ENCODE measurements around the gene METTL16.

METTL16 gene

DNA sequence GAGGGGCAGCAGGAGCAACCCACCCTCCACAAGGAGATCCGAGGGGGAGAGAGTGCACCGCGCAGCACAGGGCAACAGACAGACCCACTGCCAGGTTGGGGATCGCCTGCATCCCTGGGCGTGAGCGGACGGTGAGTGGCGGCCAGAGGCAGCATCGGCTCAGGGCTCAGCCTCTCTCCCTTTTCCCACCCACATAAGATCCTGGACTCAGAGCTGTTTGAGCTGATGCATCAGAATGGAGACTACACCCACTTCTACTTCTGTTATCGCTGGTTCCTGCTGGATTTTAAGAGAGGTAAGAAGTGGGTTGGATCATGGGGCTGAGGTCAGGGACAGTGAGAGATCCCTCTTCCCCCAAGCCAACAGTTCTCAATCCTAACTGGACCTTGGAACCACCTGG, 134.0 kb downstream of the METTL16 start:
- DNase-seq = no peak

DNA sequence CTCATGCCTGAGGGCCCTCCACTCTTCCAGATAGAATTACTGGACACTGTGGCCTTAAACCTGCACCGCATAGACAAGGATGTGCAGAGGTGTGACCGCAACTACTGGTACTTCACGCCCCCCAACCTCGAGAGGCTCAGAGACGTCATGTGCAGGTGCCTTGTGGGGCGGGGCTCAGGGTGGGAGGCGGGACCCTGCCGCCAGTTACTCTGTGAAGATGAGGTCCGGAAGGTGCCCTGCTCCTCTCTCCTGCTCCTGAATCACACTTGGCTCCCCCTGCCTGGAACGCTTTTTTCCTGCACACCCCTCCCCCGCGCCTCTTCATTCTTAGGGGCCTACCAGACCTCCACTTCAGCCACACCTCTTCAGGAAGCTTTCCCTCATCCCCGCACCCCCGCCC, 135.6 kb downstream of the METTL16 start:
- no peak for DNase-seq

DNA sequence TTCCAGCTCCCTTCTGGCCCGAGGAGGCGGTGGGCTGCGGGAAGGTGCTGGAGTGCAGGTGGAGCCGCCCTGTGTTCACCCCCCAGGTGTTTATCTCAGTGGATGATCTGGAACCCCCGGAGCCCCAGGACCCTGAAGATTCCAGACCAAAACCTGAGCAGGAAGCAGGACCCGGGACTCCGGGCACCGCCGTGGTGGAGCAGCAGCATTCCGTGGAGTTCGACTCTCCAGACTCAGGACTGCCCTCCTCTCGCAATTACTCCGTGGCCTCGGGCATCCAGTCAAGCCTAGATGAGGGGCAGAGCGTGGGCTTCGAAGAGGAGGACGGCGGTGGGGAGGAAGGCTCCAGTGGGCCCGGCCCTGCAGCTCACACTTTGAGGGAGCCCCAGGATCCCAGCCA, 136.3 kb downstream of the METTL16 start:
- DNase-seq = no peak

DNA sequence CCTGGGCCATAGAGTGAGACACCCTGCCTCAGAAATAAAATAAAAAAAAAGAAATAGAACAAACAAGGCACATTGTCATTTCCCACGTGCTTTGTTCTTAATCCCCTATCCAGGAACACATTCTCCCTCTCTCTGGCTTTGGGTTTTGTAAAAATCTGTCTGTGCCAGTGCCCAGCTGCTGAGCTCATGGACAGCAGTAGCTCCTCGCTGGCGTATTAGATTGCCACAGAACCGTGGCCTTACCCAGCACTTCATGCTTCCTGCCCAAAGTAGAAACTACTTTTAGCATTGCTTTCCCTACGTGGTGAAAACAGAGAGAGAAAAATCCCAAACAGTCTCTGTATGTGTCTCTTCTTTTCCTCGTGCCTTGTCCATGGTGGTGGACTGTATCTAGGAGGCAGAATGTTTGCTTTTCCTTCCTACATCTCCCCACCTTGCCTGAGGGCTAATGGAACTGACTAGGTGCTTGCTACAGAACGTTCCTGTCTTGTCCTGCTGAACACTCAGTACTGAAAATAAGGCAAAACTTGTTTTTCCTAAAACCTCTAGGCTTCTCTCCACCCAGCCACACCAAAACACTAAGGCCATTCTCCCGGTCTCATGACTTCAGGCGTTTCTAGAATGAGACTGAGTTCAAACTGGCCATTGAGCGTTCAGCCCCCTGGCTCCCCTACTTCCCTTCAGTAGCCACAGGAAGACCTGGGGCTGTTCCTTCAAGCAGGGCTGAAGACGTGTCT, 137.0 kb downstream of the METTL16 start:
- DNase-seq = no peak

DNA sequence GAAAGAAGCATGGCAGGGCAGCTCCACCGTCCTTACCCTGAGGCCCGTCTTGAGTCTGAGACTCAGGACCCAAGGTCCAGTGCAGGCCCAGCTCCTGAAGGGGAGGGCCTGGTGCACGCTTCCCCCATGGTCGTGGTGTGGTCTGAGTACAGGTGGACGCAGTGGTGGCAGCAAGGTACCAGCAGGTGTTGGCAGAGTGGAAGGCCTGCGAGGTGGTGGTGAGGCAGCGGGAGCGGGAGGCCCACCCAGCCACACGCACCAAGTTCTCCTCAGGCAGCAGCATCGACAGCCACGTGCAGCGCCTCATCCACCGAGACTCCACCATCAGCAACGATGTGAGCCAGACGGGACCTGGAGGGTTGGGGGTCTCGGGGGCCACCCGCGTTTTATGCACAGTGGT, 138.5 kb downstream of the METTL16 start:
- DNase-seq = no peak

DNA sequence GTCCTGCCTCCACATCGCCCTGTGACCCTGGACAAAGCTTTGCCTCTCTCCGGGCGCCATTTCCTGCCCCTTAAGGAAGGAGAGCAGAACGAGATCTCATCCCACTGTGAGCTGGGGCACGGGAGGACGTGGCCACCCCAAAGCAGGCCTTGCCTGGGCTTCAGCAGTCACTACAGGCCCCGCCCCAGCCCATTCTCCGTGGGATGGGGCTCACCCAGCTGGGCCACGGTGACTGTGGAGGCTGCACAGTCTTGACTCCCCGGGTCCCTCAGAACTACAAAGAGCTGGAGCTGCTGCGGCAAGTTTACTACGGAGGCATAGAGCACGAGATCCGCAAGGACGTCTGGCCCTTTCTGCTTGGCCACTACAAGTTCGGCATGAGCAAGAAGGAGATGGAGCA, 139.0 kb downstream of the METTL16 start:
- no peak for DNase-seq

DNA sequence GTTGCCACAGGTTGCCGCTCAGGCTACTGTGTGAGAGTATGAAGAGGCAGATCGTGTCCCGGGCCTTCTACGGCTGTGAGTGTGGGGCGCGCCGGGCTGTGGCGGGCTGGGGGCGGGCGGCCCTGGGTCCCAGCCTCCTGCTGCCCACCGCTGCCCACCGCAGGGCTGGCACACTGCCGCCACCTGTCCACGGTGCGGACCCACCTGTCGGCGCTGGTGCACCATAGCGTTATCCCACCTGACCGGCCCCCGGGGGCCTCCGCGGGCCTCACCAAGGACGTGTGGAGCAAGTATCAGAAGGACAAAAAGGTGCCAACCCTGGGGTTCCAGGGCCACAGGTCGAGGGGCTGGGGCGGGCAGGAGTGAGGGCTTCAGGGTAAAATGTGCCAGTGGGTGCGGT, 139.5 kb downstream of the METTL16 start:
- DNase-seq = no peak

DNA sequence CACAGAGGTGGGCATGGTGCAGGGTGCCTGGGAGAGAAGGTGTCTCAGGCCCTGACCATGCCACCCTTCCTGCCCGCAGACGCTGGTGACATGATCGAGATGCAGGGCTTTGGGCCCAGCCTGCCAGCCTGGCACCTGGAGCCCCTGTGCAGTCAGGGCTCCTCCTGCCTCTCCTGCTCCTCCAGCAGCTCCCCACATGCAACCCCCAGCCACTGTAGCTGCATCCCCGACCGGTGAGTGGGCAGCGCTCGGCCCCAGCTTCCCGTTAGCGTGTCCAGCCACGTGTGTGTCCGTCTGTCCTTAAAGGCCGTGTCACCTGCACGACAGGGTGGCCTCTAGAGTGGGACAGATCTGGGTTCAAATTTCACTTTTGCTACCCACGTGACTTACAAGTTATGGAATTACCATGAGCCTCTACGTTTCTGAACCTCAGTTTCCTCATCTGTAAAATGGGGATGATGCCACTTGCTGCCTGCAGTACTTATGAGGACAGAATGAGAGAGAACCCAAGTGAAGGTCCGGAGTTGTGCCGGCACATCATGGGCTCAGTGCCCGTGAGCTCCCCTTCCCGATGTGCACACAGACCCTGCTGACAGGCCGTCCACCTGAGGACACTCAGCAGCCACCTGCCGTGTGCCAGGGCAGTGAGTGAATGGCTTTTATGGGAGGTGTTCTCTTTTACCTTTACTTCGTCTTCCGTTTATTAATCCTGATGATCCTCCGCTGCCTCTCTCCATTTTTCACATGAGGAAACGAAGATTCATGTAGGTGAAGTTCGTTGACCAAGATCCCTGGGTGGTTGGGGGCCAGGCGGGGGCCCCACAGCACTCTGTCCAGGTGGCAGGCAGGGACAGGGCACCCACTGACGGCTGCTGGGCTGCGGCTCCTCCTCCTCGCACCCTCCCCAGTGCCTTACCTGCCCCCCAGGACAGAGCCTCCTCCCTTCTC, 140.2 kb downstream of the METTL16 start:
- no peak for DNase-seq

DNA sequence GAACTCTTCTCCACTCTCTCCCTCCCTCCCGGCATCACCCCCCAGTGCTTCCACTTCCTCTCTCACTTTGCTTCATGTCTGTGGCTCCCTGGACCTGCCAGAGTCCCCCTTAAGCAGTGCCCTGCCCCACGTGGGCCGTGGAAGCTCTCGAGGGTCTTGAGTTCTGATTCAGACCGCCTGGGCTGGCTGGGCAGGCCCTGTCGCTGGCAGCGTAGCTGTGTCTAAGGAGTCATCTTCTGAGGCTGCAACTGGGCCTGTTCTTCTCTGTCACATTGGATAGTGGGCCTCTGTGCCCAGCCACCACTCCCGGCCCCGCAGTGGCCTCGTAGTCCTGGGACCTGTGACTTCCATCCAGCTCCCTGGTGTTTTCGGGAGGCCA, 141.5 kb downstream of the METTL16 start:
- DNase-seq = no peak

DNA sequence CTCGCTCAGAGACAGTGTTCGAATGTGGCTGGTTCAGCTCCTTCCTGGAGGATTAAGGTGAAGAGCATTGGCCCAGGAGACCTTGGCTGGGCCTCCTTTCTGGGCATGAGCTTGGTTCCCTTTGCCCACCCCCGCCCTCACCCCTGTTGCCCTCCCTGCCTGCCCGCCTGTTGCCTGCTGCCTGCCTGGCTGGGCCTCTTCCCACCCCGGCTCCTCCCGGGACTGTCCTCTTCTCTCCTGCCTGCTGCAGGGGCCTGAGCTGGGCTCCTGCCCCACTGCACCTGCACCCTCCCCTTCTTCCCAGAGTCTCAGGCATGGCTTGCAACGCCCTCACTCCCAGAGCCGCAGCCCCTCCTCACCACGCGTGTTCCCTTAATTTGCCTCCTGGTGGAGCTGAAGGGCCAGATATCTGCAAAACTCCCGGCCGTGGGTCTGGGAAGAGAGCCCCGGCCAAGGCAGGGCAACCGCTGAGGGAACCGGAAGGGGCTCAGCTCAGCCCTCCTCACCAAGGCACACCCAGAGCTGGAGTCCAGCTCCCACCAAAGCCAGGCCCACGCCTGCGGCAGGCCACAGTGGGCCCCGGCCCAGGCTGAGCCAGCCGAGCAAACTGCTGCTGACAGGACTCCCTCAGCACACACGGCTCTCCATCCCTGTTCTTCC, 142.0 kb downstream of the METTL16 start:
- peak; percentile 49 for DNase-seq

DNA sequence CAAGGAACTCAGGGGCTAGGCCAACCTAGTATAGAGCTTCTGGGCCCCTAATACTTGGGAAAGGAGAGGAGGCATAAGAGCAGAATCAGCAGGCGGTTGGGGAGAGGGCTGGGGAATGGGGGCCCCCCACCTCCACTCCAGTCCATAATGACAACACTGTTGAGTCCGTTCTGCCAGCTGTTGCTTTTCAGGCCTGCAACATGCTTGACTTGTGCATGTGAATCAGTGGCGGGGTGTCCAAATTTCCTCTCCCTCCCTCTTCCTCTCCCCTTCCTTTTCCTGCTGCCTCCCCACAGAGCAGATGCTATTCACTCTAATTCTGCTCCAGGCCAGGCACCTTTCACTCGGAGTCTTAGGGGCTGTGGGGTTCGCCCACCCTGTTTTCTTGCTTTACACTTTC, 142.6 kb downstream of the METTL16 start:
- DNase-seq = no peak

DNA sequence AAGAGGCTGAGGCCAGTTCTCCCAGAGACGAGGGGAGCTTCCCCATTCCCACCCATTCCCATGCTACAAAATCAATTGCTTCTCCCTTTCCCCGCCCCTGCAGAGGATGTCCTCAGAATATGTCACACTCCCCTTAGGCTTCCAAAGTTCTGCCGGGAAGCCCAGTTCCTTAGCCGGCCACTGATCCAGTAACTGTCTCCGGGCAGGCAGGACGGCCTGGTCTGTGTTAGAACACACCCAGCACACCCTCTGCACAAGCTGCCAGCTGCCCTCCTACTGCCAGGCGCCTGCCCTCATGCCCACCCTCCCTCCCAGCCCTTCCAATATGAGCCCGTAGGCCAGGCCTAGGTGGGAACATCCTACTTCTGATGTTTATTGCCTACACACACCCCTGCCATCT, 143.3 kb downstream of the METTL16 start:
- DNase-seq = no peak

DNA sequence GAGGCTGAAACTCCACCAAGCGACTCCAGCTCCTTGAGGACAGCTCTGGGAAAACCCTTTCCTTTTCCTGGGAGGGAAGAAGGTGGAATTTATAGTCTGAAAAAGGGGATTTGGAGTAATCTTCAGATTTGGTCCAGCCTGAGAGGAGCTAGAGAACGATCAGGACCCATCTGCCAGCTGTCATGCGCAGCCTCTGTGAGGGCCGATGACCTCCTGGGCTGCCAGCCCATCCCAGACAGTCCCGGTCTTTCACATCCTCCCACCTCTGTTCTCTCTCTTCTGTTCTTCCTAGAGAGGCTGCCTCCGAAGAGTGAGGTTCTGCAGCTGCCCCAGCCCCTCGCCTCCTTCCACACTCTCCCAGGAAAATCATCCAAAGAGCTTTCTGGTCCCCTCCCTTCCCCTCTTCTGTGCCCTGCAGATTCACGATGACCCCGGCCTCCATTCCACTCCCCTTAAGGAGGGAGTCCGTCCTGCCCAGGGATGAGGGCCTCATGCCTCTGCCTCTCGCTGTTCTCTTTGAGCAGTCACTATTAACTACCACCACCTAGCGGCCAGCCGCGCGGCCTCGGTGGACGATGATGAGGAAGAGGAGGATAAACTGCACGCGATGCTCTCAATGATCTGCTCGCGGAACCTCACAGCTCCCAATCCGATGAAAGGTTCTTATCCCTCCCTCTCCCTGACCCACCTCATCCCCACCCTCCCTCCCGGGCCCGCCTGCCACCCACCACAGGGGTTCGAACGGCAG, 144.8 kb downstream of the METTL16 start:
- peak; percentile 77 for DNase-seq
